Uterus (tissue), 4 donors: ENCODE results near the gene FAM174A. TPM values are rescaled to one million over a fixed set of nuclear protein-coding genes. Genes with fewer than 3 reads are reported as not detected.
A peak's percentile ranks its signal among the peaks of the same experiment; 100 is the strongest.

Source experiments
- DNase-seq, 2 donors: peaks; one replicate each; pipeline ENCODE4 v3.0.0-alpha.2; 2019 to 2020
- H3K27ac ChIP-seq, 2 donors: fragments of 200-600 bp; sonication (generic); 1 replicate in 1 of 2; 2 replicates in 1 of 2; pipeline ENCODE4 v1.5.1; 2016 to 2018
- H3K27me3 ChIP-seq, 2 donors: fragments of 200-600 bp; sonication (generic); one replicate each; pipeline ENCODE4 v1.5.1; 2018 to 2019; ENCODE audit warnings: control low read depth in 1 of 2
- H3K36me3 ChIP-seq, 2 donors: fragments of 200-600 bp; sonication (generic); one replicate each; pipeline ENCODE4 v1.5.1; 2019; ENCODE audit warnings: control low read depth in 1 of 2
- H3K4me1 ChIP-seq, 2 donors: fragments of 200-600 bp; sonication (generic); one replicate each; pipeline ENCODE4 v1.5.1; 2018 to 2019; ENCODE audit warnings: control low read depth in 1 of 2
- H3K4me3 ChIP-seq, 2 donors: fragments of 200-600 bp; sonication (generic); 1 replicate in 1 of 2; 2 replicates in 1 of 2; pipeline ENCODE4 v1.5.1; 2018 to 2019; ENCODE audit warnings: mild to moderate bottlenecking in 1 of 2
- H3K9me3 ChIP-seq, 2 donors: fragments of 200-600 bp; sonication (generic); one replicate each; pipeline ENCODE4 v1.5.1; 2019; ENCODE audit warnings: control low read depth in 1 of 2
- POLR2A ChIP-seq, 2 donors: fragments of 450-650 bp; IDR thresholded peaks; one replicate each; pipeline ENCODE4 v1.6.1; 2016; ENCODE audit warnings: antibody characterized with exemption in 2 of 2, mild to moderate bottlenecking in 1 of 2, moderate library complexity in 1 of 2
- intact Hi-C: fragments of 100-400 bp; cut with DNase I; formaldehyde crosslinking; loops from one replicate; pipeline ENCODE4 v1.15.1; 2023; ENCODE audit warnings: low total_unique reads
- total RNA-seq, 4 donors: library from RNA; depleted of rRNA in 3 of 4; stranded (reverse); fragments of >200 nt in 3 of 4; gene quantifications; one replicate each; pipeline versions ENCODE4 v1.1.0 to v1.2.4, GENCODE V29; 2014 to 2023
- TF ChIP-seq, protein P1 (sequence below), 4 experiments: fragments of 200-600 bp in 2 of 4; fragments of 450-650 bp in 2 of 4; sonication (generic) in 2 of 4; IDR thresholded peaks; one replicate each; pipeline ENCODE4 v1.5.1; 2016 to 2019; ENCODE audit warnings: antibody characterized with exemption in 4 of 4, mild to moderate bottlenecking in 2 of 4, moderate library complexity in 1 of 4
- donor health status: DM: yes; HTN: yes; CAD: no.

Gene FAM174A
- total RNA-seq, 4 donors from 2014 or later, result 8.2 to 20.9 (median 9.9) TPM

DNA sequence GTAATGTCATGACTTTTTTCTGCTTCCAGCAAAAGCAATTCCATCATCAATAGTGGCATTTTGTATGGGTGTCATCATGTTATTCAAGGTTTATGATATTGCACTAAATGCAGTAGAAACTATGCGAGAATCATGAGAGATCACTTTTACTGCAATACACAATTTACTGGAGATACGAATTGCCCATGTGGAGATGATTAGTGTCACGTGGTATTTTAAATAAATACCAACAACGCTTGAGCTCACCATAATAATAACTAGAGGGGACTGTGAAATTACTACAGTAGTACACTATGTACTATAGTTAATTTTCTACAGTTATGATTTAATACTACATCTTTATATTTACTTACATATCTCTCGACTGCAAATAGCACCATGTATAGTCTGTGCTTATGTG is 49.7 kb downstream of the FAM174A start:
- TF ChIP-seq, protein P1, sequence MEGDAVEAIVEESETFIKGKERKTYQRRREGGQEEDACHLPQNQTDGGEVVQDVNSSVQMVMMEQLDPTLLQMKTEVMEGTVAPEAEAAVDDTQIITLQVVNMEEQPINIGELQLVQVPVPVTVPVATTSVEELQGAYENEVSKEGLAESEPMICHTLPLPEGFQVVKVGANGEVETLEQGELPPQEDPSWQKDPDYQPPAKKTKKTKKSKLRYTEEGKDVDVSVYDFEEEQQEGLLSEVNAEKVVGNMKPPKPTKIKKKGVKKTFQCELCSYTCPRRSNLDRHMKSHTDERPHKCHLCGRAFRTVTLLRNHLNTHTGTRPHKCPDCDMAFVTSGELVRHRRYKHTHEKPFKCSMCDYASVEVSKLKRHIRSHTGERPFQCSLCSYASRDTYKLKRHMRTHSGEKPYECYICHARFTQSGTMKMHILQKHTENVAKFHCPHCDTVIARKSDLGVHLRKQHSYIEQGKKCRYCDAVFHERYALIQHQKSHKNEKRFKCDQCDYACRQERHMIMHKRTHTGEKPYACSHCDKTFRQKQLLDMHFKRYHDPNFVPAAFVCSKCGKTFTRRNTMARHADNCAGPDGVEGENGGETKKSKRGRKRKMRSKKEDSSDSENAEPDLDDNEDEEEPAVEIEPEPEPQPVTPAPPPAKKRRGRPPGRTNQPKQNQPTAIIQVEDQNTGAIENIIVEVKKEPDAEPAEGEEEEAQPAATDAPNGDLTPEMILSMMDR (IDR thresholded peaks at IDR 0.05), result no peak
- TF ChIP-seq POLR2A (IDR thresholded peaks at IDR 0.05), result no peak
- intact Hi-C loops, result no loop called here

DNA sequence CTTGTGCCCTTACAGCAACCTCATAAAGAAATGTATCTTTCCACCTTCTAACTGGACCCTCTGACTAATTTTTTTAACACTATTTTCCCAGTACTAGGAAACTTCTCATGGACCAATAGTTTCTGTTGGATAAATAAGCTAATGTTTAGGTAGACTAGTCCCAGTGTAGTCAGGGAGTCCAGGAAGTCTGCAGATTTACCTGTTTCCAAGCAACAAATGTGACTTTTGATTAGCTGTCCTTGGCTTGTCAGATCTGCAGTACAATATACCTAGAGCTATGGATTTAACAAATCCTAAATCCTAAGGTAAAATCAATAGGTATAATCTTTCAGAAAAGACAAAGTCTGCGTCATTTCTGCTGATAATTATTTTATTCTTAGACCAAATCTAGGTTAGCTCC is 55.7 kb downstream of the FAM174A start:
- Histone ChIP-seq H3K9me3 (no peaks in the 10 kb centered on the region), H3K36me3 (no peaks in the 10 kb centered on the region), H3K4me3 (no peak overlapping the region), H3K27ac (no peak overlapping the region), H3K4me1 (no peaks in the 10 kb centered on the region), H3K27me3 (no peaks in the 10 kb centered on the region)
- intact Hi-C loops, result no loop called here
- TF ChIP-seq POLR2A (IDR thresholded peaks at IDR 0.05), result no peak
- TF ChIP-seq, protein P1 (IDR thresholded peaks at IDR 0.05), result no peak
- DNase-seq, result no peak

More for the DNA sequence above, 49.7 kb downstream of the FAM174A start:
- Histone ChIP-seq H3K9me3 (no peaks in the 10 kb centered on the region), H3K27me3 (no peaks in the 10 kb centered on the region), H3K4me1 (no peaks in the 10 kb centered on the region), H3K27ac (no peak overlapping the region), H3K4me3 (no peak overlapping the region), H3K36me3 (no peaks in the 10 kb centered on the region)
- DNase-seq, result no peak

DNA sequence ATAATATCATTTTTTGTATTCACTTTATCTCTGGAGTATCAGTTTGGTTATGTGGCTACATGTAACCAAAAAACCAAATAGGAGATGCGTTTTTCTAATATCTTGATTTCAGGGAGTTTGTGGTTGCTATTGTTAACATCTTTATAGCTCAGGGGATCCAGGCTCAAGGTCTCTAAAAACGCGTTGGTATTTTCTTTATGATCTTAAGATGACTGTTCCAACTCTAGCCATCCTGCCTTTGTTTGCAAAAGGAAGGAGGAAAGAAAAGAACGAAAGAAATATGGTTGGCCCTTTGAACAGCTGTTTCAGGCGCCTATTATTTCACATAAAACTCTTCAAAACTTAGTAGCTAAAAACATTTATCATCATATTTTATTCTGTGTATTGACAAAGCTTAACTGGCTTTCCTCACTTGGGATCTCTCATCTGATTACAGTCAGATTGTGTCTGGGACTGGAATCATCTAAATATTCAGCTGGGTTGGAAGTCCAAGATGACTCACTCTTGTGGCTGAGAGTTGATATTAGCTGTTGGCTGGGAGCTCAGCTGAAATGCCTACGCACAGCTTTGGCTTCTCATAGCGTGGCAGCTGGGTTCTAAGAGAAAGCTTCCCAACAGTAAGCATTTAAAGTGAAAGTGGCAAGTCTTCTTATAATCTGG is 60.1 kb downstream of the FAM174A start:
- Histone ChIP-seq H3K36me3 (no peaks in the 10 kb centered on the region), H3K4me3 (no peak overlapping the region), H3K9me3 (no peaks in the 10 kb centered on the region), H3K27me3 (no peaks in the 10 kb centered on the region), H3K27ac (no peak overlapping the region), H3K4me1 (no peaks in the 10 kb centered on the region)
- DNase-seq, result peak in 1 of 2 donors; percentile 15
- intact Hi-C loops, result no loop called here
- no peak for TF ChIP-seq POLR2A (IDR thresholded peaks at IDR 0.05)
- TF ChIP-seq, protein P1 (IDR thresholded peaks at IDR 0.05), result no peak

DNA sequence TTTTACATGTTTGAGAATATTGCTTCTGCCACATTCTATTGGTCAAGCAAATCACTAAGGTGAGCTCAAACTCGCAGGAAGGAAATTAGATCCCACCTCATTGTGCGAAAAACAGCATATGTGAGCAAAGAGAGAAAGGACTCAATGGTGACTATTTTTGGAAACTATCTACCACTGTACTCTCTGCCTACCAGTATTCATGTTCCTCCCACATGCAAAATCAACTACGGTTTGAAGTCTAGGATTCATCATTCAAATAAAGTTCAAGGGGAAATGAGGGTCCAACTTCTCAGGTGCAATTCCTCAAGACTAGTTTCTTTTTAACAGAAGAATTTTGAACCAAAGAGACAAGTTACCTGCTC is 60.6 kb downstream of the FAM174A start:
- no peak overlapping the region for H3K27ac ChIP-seq
- intact Hi-C loops, result no loop called here
- H3K4me3 ChIP-seq, result no peak overlapping the region
- no peaks in the 10 kb centered on the region for H3K36me3 ChIP-seq
- no peak for DNase-seq
- H3K4me1 ChIP-seq, result no peaks in the 10 kb centered on the region
- TF ChIP-seq, protein P1 (IDR thresholded peaks at IDR 0.05), result no peak
- no peak for TF ChIP-seq POLR2A (IDR thresholded peaks at IDR 0.05)
- no peaks in the 10 kb centered on the region for H3K9me3 ChIP-seq
- H3K27me3 ChIP-seq, result no peaks in the 10 kb centered on the region

DNA sequence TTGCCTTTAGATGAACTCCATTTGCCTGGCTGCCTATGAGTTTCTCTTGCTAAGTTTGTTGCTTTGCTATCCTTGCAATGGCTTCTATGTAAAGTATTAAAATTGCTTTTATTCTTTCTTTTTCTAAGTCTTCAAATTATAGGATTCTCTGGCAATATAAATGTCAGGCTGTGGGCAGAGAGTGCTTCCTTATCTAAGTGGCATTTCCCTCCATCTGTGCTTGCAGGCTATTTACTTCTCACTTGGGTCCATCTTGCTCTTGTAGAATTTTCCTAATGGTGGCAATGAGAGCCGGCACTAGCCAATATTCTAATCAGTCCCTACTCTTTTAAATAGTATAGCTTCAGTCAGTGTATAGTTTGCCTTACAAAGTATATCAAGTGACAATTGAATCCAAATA is 63.3 kb downstream of the FAM174A start:
- H3K4me1 ChIP-seq, result no peaks in the 10 kb centered on the region
- no peak for TF ChIP-seq POLR2A (IDR thresholded peaks at IDR 0.05)
- TF ChIP-seq, protein P1 (IDR thresholded peaks at IDR 0.05), result no peak
- H3K27ac ChIP-seq, result no peak overlapping the region
- intact Hi-C loops, result no loop called here
- H3K36me3 ChIP-seq, result no peaks in the 10 kb centered on the region
- no peak overlapping the region for H3K4me3 ChIP-seq
- H3K9me3 ChIP-seq, result no peaks in the 10 kb centered on the region
- DNase-seq, result no peak
- no peaks in the 10 kb centered on the region for H3K27me3 ChIP-seq
